ENCODE results near the gene RNF130. TPM values are rescaled to one million over a fixed set of nuclear protein-coding genes. Genes with fewer than 3 reads are reported as not detected.

Gene RNF130
- total RNA-seq, 2 experiments from 2014 or later, result 3.8 to 4.3 TPM

DNA sequence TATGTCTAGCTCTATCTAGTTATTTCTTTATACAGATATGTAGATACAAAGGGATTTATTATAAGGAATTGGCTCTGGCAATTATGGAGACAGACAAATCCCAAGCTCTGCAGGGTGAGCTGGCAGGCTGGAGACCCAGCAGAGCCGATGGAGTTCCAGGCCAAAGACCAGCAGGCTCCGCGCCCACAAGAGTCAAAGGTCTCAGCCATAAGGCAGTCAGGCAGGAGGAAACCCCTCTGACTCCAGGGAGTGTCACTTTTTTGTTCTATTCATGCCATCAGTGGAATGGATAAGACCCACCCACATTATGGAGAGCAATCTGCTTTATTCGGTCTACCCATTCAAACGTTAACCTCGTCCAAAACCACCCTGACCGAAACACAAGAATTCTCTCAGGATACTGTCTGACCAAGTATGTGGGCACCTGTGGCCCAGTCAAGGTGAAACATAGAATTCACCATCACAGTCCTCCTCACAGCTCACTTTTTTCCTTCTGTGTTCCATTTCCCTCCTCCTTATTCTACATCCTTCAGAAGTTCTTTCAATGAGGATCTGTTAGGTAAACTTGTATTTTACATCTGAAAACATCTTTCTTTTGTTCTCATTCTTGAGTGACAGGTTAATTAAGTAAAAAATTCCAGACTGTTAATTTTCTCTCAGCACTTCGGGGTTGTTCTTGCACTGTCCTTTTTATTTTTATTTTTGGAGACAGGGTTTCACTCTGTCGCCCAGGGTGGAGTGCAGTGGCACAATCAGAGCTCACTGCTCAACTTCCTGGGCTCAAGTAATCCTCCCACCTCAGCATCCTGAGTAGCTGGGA, 21.2 kb downstream of the RNF130 start:
- H3K36me3 Mint-ChIP-seq (ENCODE audit: low read depth), result no peaks in the 10 kb centered on the region
- no peak for DNase-seq
- no peaks in the 10 kb centered on the region for H3K9me3 Mint-ChIP-seq
- H3K27me3 Mint-ChIP-seq, result no peaks in the 10 kb centered on the region
- H3K4me3 Mint-ChIP-seq, result no peak overlapping the region
- CTCF ChIA-PET, result interaction anchor here (0.6 to 0.8 kb wide), 2 partner anchors 13 to 447 kb away, joined by 3 to 5 read pairs; no protein-coding TSS in a partner anchor
- no peak overlapping the region for H3K27ac Mint-ChIP-seq
- H3K4me1 Mint-ChIP-seq, result no peaks in the 10 kb centered on the region
- POLR2A ChIA-PET, result no interaction called here

- Mint-ChIP-seq H3K4me3 (no peak overlapping the region), H3K27ac (no peak overlapping the region), H3K4me1 (no peaks in the 10 kb centered on the region), H3K27me3 (no peaks in the 10 kb centered on the region), H3K36me3 (ENCODE audit: low read depth) (no peaks in the 10 kb centered on the region), H3K9me3 (no peaks in the 10 kb centered on the region)
- ChIA-PET POLR2A (no interaction called here), CTCF (no interaction called here)
- DNase-seq, result no peak
These were observed 22.4 kb downstream of the RNF130 start for GRCh38 chr5:180049185-180049548.

- no peak overlapping the region for H3K4me3 Mint-ChIP-seq
- DNase-seq, result no peak
- no peaks in the 10 kb centered on the region for H3K9me3 Mint-ChIP-seq
- ChIA-PET POLR2A (no interaction called here), CTCF (no interaction called here)
- H3K27ac Mint-ChIP-seq, result no peak overlapping the region
- H3K36me3 Mint-ChIP-seq (ENCODE audit: low read depth), result no peaks in the 10 kb centered on the region
- H3K27me3 Mint-ChIP-seq, result no peaks in the 10 kb centered on the region
- H3K4me1 Mint-ChIP-seq, result no peaks in the 10 kb centered on the region
These were observed 23.9 kb downstream of the RNF130 start for GRCh38 chr5:180047667-180048066.

- ChIA-PET POLR2A (no interaction called here), CTCF (no interaction called here)
- Mint-ChIP-seq H3K27me3 (no peaks in the 10 kb centered on the region), H3K4me1 (no peaks in the 10 kb centered on the region), H3K36me3 (ENCODE audit: low read depth) (no peaks in the 10 kb centered on the region), H3K9me3 (no peaks in the 10 kb centered on the region), H3K27ac (no peak overlapping the region), H3K4me3 (no peak overlapping the region)
- DNase-seq, result no peak
These were observed 24.9 kb downstream of the RNF130 start for GRCh38 chr5:180046656-180047055.

DNA sequence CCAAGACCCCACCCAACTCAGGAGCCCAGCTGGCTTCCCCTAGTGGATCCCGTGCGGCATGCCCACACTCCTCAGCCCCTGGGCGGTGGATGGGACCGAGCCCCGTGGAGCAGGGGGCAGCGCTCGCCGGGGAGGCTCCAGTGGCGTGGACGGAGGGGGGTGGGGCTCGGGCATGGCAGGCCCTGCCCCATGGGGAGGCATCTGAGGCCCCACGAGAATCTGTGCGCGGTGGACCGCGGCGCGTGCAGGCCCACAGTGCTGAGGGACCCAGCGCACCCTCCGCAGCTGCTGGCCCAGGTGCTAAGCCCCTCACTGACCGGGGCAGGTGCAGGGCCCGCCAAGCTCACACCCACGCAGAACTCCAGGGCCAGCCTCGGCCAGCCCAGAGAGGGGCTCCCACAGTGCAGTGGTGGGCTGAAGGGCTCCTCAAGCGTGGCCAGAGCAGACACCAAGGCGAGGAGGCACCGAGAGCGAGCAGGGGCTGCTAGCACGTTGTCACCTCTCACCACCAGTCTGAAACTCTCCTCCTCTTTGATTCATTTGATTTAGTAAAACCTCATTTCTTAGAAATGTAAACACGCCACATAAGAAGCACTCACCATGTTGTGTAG, 25.6 kb downstream of the RNF130 start:
- DNase-seq, result no peak
- Mint-ChIP-seq H3K27me3 (no peaks in the 10 kb centered on the region), H3K36me3 (ENCODE audit: low read depth) (no peaks in the 10 kb centered on the region), H3K4me3 (no peak overlapping the region), H3K27ac (no peak overlapping the region), H3K9me3 (no peaks in the 10 kb centered on the region), H3K4me1 (no peaks in the 10 kb centered on the region)
- ChIA-PET POLR2A (no interaction called here), CTCF (no interaction called here)

DNA sequence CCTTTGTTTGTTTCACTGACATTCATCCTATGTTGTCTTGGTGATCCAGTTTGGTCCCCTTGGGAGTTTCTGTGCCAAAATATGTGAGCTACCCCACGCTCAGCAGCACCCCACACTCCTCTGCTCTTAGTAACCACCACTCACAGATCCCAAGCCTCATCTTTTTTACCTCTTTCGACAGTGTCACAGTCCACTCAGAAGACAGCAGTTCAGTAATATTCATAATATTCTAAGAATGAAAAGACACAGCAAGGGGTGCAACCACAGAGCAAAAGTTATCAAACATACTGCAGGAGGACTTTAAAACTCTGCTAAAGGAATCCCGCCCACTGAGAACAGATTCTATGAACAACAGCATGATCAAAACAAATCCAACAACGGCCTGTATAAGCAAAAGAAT, 28.2 kb downstream of the RNF130 start:
- no peaks in the 10 kb centered on the region for H3K4me1 Mint-ChIP-seq
- no peak overlapping the region for H3K4me3 Mint-ChIP-seq
- H3K9me3 Mint-ChIP-seq, result no peaks in the 10 kb centered on the region

DNA sequence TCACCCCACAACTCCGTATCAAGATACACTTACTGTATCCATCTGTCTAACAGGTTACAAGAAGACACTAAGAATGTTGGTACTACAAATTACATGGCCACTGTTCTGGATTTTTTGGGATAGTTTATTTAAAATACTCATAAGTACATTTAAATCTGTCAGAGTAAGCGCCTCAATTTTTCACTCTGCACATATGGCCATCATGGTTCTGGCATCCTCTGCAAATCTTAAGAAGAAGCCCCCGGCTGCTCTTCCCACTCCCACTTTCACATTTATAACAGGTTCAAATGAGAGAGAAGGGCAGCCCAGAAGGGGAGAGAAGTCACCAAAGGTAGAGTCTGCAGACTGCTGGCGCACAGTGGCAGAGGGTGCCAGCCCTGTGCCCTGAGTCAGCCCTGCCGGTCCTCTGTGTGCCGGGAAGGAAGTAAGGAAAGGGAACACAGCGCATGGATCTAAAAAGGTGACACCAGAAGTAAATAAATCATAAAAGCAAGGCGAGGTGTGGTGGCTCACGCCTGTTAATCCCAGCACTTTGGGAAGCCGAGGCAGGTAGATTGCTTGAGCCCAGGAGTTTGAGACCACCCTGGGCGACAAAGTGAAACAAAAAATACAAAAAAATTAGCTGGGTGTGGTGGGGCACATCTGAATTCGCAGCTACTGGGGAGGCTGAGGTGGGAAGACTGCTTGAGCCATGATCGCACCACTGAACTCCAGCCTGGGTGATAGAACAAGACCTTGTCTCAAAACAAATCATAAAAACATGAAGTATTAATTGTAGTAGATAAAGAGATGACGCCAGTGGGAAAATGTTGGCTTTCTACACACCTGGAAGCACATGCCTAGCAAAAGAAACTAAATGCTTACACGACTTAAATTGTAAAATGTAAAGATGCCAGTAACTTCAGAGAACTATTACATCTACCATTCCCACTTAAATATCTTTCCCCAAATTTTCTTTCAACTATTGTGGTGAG, 30.0 kb downstream of the RNF130 start:
- no peaks in the 10 kb centered on the region for H3K9me3 Mint-ChIP-seq
- no peaks in the 10 kb centered on the region for H3K4me1 Mint-ChIP-seq
- no peaks in the 10 kb centered on the region for H3K36me3 Mint-ChIP-seq (ENCODE audit: low read depth)
- DNase-seq, result no peak
- ChIA-PET POLR2A (no interaction called here), CTCF (no interaction called here)
- no peak overlapping the region for H3K27ac Mint-ChIP-seq
- H3K4me3 Mint-ChIP-seq, result no peak overlapping the region
- no peaks in the 10 kb centered on the region for H3K27me3 Mint-ChIP-seq

More for the DNA sequence above, 28.2 kb downstream of the RNF130 start:
- POLR2A ChIA-PET, result no interaction called here
- Mint-ChIP-seq H3K27ac (no peak overlapping the region), H3K36me3 (ENCODE audit: low read depth) (no peaks in the 10 kb centered on the region), H3K27me3 (no peaks in the 10 kb centered on the region)
- CTCF ChIA-PET, result no interaction called here
- no peak for DNase-seq

DNA sequence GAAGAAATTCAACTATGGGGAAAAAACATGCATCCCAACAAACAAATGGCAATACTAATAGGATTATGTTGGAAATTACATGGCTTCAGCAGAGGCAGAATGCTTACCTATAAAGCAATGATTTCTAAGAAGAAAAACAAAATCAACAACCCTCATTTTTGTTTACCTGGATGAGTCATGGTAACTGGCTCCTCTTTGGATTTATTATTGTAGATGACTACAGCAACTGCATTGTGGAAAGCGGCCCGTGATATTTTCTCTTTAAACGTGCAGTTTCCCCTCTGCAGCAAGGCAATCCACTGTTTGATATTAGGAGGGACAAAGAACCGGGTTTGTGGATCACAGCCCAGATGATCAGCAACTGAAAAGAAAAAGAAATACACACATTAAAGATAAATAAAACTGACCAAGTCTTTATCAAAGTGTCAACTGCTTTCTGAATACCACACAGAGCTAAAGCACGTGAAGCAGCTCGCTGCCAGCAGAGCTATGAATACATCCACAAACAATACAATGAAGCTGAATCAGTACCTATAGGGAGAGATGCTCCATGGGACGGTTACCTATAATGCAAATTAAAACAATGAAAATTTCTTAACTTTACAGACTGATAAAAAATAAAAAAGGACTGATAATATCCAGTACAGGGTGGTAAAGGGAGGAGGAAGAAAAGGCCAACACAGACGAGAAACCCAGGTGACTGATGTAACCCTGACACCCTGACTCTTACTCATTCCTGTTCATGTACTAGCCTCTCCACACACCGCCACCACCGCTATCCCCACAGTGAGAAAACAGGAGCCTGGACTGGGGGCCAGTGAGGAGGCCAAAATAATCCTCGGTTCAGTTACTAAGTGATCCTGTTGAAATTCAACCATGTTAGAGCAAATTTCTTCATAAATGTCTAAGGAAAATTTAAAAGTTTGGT, 31.0 kb downstream of the RNF130 start:
- Mint-ChIP-seq H3K4me1 (no peaks in the 10 kb centered on the region), H3K27ac (no peak overlapping the region), H3K36me3 (ENCODE audit: low read depth) (peaks cover 3% of the 10 kb centered on the region), H3K4me3 (no peak overlapping the region), H3K9me3 (peaks cover 7% of the 10 kb centered on the region), H3K27me3 (no peaks in the 10 kb centered on the region)
- ChIA-PET POLR2A (no interaction called here), CTCF (no interaction called here)
- DNase-seq, result no peak

DNA sequence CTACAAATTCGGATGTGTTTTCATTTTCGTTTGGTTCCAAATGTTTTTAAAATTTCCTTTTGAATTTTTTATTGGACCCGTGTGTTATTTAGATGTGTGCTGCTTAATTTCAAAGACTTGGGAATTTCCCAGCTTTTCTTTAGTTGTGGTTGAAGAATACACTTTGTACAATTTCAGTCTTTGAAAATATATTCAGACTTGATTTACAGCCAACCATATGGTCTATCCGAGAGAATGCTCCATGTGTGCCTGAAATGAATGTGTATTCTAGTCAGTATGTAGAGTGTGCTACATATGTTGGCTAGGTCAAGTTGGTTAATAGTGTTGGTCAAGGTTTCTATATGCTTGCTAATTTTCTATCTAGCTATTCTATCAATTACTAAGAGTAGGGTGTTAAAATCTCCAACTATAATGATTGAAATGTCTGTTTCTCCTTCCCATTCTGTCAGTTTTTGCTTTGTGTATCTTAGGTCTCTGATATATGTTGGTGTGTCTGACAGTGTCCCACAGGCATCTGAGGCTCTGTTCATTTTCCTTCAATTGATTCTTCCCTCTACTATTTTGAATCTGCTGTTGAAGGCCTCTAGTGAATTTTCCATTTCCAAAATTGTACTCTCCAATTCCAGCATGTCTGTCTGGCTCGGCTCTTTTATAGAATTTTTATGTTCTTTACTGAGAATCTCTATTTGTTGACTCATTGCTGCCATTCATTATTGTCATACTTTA, 36.2 kb downstream of the RNF130 start:
- ChIA-PET CTCF (interaction anchor here (0.6 kb wide), 1 partner anchor 398 kb away, joined by 3 read pairs; no protein-coding TSS in a partner anchor), POLR2A (no interaction called here)
- no peak for DNase-seq
- H3K9me3 Mint-ChIP-seq, result peaks cover 16% of the 10 kb centered on the region
- peaks cover 3% of the 10 kb centered on the region for H3K36me3 Mint-ChIP-seq (ENCODE audit: low read depth)
- H3K4me1 Mint-ChIP-seq, result no peaks in the 10 kb centered on the region
- no peak overlapping the region for H3K27ac Mint-ChIP-seq
- no peak overlapping the region for H3K4me3 Mint-ChIP-seq
- no peaks in the 10 kb centered on the region for H3K27me3 Mint-ChIP-seq

- Mint-ChIP-seq H3K4me1 (no peaks in the 10 kb centered on the region), H3K9me3 (peaks cover 16% of the 10 kb centered on the region), H3K4me3 (no peak overlapping the region), H3K27me3 (no peaks in the 10 kb centered on the region), H3K36me3 (ENCODE audit: low read depth) (peaks cover 3% of the 10 kb centered on the region), H3K27ac (no peak overlapping the region)
- POLR2A ChIA-PET, result no interaction called here
- DNase-seq, result no peak
- CTCF ChIA-PET, result no interaction called here
These were observed 37.0 kb downstream of the RNF130 start for GRCh38 chr5:180034564-180034963.

DNA sequence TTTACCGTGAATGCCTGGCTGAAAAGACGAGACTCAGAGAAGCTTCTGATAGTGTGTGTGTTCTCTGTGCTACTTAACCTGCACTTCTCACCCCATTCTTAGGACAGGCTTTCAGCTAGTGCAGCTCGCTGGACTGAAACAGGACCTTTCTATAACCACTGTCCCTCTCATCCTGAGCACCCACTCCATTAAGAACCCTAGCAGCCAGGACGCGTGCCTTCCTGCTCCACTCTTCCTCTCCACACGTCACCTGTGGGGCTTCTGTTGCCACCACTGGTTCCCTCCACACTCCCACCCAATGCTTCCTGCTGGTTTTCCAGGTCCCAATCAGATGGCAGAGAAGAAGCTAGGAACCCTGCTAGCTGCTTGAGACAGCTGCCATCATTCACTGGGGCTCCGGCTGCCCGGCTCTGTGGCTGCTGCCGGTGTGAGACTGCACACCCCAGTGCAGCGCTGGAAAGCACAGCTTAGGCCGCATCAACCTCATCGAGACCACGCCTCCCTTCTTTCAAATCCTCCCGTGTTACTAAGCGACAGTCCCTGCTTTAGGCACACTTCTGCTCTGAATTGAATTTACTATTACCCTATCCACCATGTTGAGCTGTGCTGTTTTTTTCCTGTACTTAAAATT, 44.0 kb downstream of the RNF130 start:
- ChIA-PET POLR2A (no interaction called here), CTCF (no interaction called here)
- no peak overlapping the region for H3K27ac Mint-ChIP-seq
- no peaks in the 10 kb centered on the region for H3K9me3 Mint-ChIP-seq
- H3K4me3 Mint-ChIP-seq, result no peak overlapping the region
- H3K36me3 Mint-ChIP-seq (ENCODE audit: low read depth), result no peaks in the 10 kb centered on the region
- H3K27me3 Mint-ChIP-seq, result no peaks in the 10 kb centered on the region
- no peaks in the 10 kb centered on the region for H3K4me1 Mint-ChIP-seq
- no peak for DNase-seq
